Neural progenitor cell (in vitro differentiated cells): Measurements from ENCODE around the gene SS18L1.

Source experiments
- EZH2 ChIP-seq: fragments of 200-600 bp; sonication (generic); IDR thresholded peaks from 2 replicates; pipeline ENCODE4 v1.6.1; 2017; ENCODE audit warnings: antibody characterized with exemption, mild to moderate bottlenecking, moderate library complexity
- TF ChIP-seq, protein P1 (sequence below): fragments of 200-600 bp; sonication (generic); IDR thresholded peaks from 2 replicates; pipeline ENCODE4 v1.5.1; 2017; ENCODE audit warnings: antibody characterized with exemption, mild to moderate bottlenecking

DNA sequence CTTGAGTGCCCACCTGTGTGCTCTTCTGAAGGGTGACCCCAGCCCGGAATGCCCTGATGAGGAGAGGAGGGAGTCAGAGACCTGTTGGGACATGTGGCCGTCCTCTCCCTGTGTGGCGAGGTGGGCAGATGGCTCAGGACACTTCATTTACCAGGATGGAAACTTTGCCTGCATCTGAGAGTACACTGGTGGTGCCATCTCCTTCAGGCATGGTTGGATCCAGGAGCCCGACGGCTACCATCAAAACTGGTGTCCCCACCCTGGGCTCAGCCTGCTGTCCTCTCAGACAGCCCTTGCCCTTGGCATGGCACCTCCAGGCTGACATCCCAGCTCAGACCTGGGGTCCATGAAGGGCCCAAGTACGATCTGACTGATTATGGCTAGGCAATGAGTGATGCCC lies 87.7 kb downstream of the SS18L1 start:
- TF ChIP-seq, protein P1, sequence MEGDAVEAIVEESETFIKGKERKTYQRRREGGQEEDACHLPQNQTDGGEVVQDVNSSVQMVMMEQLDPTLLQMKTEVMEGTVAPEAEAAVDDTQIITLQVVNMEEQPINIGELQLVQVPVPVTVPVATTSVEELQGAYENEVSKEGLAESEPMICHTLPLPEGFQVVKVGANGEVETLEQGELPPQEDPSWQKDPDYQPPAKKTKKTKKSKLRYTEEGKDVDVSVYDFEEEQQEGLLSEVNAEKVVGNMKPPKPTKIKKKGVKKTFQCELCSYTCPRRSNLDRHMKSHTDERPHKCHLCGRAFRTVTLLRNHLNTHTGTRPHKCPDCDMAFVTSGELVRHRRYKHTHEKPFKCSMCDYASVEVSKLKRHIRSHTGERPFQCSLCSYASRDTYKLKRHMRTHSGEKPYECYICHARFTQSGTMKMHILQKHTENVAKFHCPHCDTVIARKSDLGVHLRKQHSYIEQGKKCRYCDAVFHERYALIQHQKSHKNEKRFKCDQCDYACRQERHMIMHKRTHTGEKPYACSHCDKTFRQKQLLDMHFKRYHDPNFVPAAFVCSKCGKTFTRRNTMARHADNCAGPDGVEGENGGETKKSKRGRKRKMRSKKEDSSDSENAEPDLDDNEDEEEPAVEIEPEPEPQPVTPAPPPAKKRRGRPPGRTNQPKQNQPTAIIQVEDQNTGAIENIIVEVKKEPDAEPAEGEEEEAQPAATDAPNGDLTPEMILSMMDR, result no peak
- no peak for TF ChIP-seq EZH2
